ENCODE measurements around the gene MED12. TPM values are rescaled to one million over a fixed set of nuclear protein-coding genes. Genes with fewer than 3 reads are reported as not detected.
A peak's percentile ranks its signal among the peaks of the same experiment; 100 is the strongest.

The MED12 gene
- total and polyA plus RNA-seq, 3 donors from 2014 or later: 35.0 to 110 (median 102) TPM

- intact Hi-C loops (cut with DNase I; ENCODE audit: low total_unique reads): no loop called here
- Histone ChIP-seq H3K4me1 (no peaks in the 10 kb centered on the region), H3K27ac (peak overlapping the region; percentile 65 to 74), H3K36me3 (ENCODE audit: low read depth, missing control alignments) (no peaks in the 10 kb centered on the region), H3K4me3 (peak overlapping the region; percentile 59 to 73), H3K9me3 (no peaks in the 10 kb centered on the region), H3K27me3 (no peaks in the 10 kb centered on the region)
- TF ChIP-seq POLR2A (IDR thresholded peaks at IDR 0.05) (no peak), CTCF (IDR thresholded peaks at IDR 0.05) (no peak)
- DNase-seq: no peak
- WGBS, 2 donors: 1 to 2% methylated on average over 19 to 27 of the region's 46 CpGs
Measured at GRCh38 chrX:71095981-71096759, 22.2 kb upstream of the MED12 start.

GRCh38 chrX:71096760-71097032 is 21.7 kb upstream of the MED12 start:
- no peaks in the 10 kb centered on the region for H3K4me1 ChIP-seq
- H3K27ac ChIP-seq: peak overlapping the region; percentile 65 to 74
- H3K4me3 ChIP-seq: peak overlapping the region; percentile 59 to 73
- DNase-seq: no peak
- WGBS, 2 donors: 0% methylated on average over 8 of the region's 9 CpGs; no CpG with 5 or more reads in 1 of the 2 donors
- intact Hi-C loops (cut with DNase I; ENCODE audit: low total_unique reads): no loop called here
- H3K27me3 ChIP-seq: no peaks in the 10 kb centered on the region
- H3K9me3 ChIP-seq: no peaks in the 10 kb centered on the region
- no peaks in the 10 kb centered on the region for H3K36me3 ChIP-seq (ENCODE audit: low read depth, missing control alignments)
- TF ChIP-seq POLR2A (IDR thresholded peaks at IDR 0.05) (no peak), CTCF (IDR thresholded peaks at IDR 0.05) (no peak)

GRCh38 chrX:71098302-71098701 is 20.1 kb upstream of the MED12 start:
- WGBS, 2 donors: 22 to 29% methylated on average over 1 to 2 of the region's 2 CpGs
- DNase-seq: peak; percentile 83

GRCh38 chrX:71098951-71099506 is 19.4 kb upstream of the MED12 start:
- Histone ChIP-seq H3K27ac (no peak overlapping the region), H3K9me3 (no peaks in the 10 kb centered on the region), H3K4me1 (peaks cover 10% of the 10 kb centered on the region), H3K36me3 (ENCODE audit: low read depth, missing control alignments) (no peaks in the 10 kb centered on the region), H3K27me3 (no peaks in the 10 kb centered on the region), H3K4me3 (no peak overlapping the region)
- intact Hi-C loops (cut with DNase I; ENCODE audit: low total_unique reads): no loop called here
- WGBS, 2 donors: 46 to 50% methylated on average over 1 to 5 of the region's 5 CpGs
- TF ChIP-seq CTCF (IDR thresholded peaks at IDR 0.05): no peak
- TF ChIP-seq POLR2A (IDR thresholded peaks at IDR 0.05): no peak
- DNase-seq: no peak

More at GRCh38 chrX:71098302-71098701, 20.1 kb upstream of the MED12 start:
- Histone ChIP-seq H3K36me3 (ENCODE audit: low read depth, missing control alignments) (no peaks in the 10 kb centered on the region), H3K9me3 (no peaks in the 10 kb centered on the region), H3K27ac (peak overlapping the region in 1 of 2 donors; percentile 45), H3K4me1 (peaks cover 4% of the 10 kb centered on the region), H3K4me3 (no peak overlapping the region), H3K27me3 (no peaks in the 10 kb centered on the region)
- TF ChIP-seq POLR2A (IDR thresholded peaks at IDR 0.05) (no peak), CTCF (IDR thresholded peaks at IDR 0.05) (peak in 2 of 3 experiments; percentile 25 to 30)
- intact Hi-C loops (cut with DNase I; ENCODE audit: low total_unique reads): no loop called here
